ENCODE results near the gene BZW1.

Gene BZW1

GRCh38 chr2:200774920-200775319 is 36.8 kb upstream of the BZW1 start:
- H3F3A ChIP-seq (ENCODE audit: insufficient read depth, low read length) = no peaks in the 10 kb centered on the region

GRCh38 chr2:200777275-200777674 is 34.4 kb upstream of the BZW1 start:
- no peaks in the 10 kb centered on the region for H3K9me2 ChIP-seq (replicated peaks; ENCODE audit: insufficient read depth, low read length)
- H3K4me1 ChIP-seq (ENCODE audit: low read length) = no peaks in the 10 kb centered on the region
- H3K4me2 ChIP-seq (ENCODE audit: low read depth, low read length) = no peak overlapping the region
- no peak overlapping the region for H3K4me3 ChIP-seq (ENCODE audit: low read length)
- no peaks in the 10 kb centered on the region for H3K79me2 ChIP-seq (ENCODE audit: low read length)
- H3K27me3 ChIP-seq (replicated peaks; ENCODE audit: insufficient read depth, low read length) = no peaks in the 10 kb centered on the region
- no peak overlapping the region for H3K9ac ChIP-seq (ENCODE audit: low read length)
- no peaks in the 10 kb centered on the region for H3K9me3 ChIP-seq (replicated peaks; ENCODE audit: insufficient read depth, low read length)
- H3K36me3 ChIP-seq (replicated peaks; ENCODE audit: insufficient read depth, low read length) = no peaks in the 10 kb centered on the region
- H3F3A ChIP-seq (ENCODE audit: insufficient read depth, low read length) = no peaks in the 10 kb centered on the region
- no peak overlapping the region for H3K27ac ChIP-seq (ENCODE audit: low read length)
- H4K20me1 ChIP-seq (ENCODE audit: insufficient read depth, low read length) = no peaks in the 10 kb centered on the region
- no peak for DNase-seq
- no peak overlapping the region for H2AFZ ChIP-seq (ENCODE audit: low read length)
- TF ChIP-seq CTCF (IDR thresholded peaks at IDR 0.05; ENCODE audit: low read length) = no peak
- no peak for TF ChIP-seq EZH2phosphoT487 (IDR thresholded peaks at IDR 0.05; ENCODE audit: low read length)
- TF ChIP-seq EZH2 (optimal IDR thresholded peaks at IDR 0.05; ENCODE audit: low read depth, low read length) = no peak

More at GRCh38 chr2:200774920-200775319, 36.8 kb upstream of the BZW1 start:
- Histone ChIP-seq H3K27ac (ENCODE audit: low read length) (no peak overlapping the region), H3K27me3 (replicated peaks; ENCODE audit: insufficient read depth, low read length) (no peaks in the 10 kb centered on the region), H3K4me3 (ENCODE audit: low read length) (no peak overlapping the region), H4K20me1 (ENCODE audit: insufficient read depth, low read length) (no peaks in the 10 kb centered on the region), H3K9ac (ENCODE audit: low read length) (no peak overlapping the region), H3K9me3 (replicated peaks; ENCODE audit: insufficient read depth, low read length) (no peaks in the 10 kb centered on the region), H3K4me2 (ENCODE audit: low read depth, low read length) (no peak overlapping the region), H3K79me2 (ENCODE audit: low read length) (no peaks in the 10 kb centered on the region), H3K4me1 (ENCODE audit: low read length) (no peaks in the 10 kb centered on the region), H3K36me3 (replicated peaks; ENCODE audit: insufficient read depth, low read length) (no peaks in the 10 kb centered on the region), H3K9me2 (replicated peaks; ENCODE audit: insufficient read depth, low read length) (no peaks in the 10 kb centered on the region), H2AFZ (ENCODE audit: low read length) (no peak overlapping the region)
- no peak for DNase-seq
- no peak for TF ChIP-seq EZH2 (optimal IDR thresholded peaks at IDR 0.05; ENCODE audit: low read depth, low read length)
- no peak for TF ChIP-seq EZH2phosphoT487 (IDR thresholded peaks at IDR 0.05; ENCODE audit: low read length)
- no peak for TF ChIP-seq CTCF (IDR thresholded peaks at IDR 0.05; ENCODE audit: low read length)

- no peak for TF ChIP-seq EZH2phosphoT487 (IDR thresholded peaks at IDR 0.05; ENCODE audit: low read length)
- TF ChIP-seq EZH2 (optimal IDR thresholded peaks at IDR 0.05; ENCODE audit: low read depth, low read length) = no peak
- no peak for TF ChIP-seq CTCF (IDR thresholded peaks at IDR 0.05; ENCODE audit: low read length)
- no peaks in the 10 kb centered on the region for H3K79me2 ChIP-seq (ENCODE audit: low read length)
- no peak for DNase-seq
- no peak overlapping the region for H3K27ac ChIP-seq (ENCODE audit: low read length)
- no peaks in the 10 kb centered on the region for H3F3A ChIP-seq (ENCODE audit: insufficient read depth, low read length)
- no peak overlapping the region for H2AFZ ChIP-seq (ENCODE audit: low read length)
- H3K36me3 ChIP-seq (replicated peaks; ENCODE audit: insufficient read depth, low read length) = no peaks in the 10 kb centered on the region
- H3K4me2 ChIP-seq (ENCODE audit: low read depth, low read length) = no peak overlapping the region
- H3K4me3 ChIP-seq (ENCODE audit: low read length) = no peak overlapping the region
- H3K27me3 ChIP-seq (replicated peaks; ENCODE audit: insufficient read depth, low read length) = no peaks in the 10 kb centered on the region
- H3K9ac ChIP-seq (ENCODE audit: low read length) = no peak overlapping the region
- no peaks in the 10 kb centered on the region for H3K9me3 ChIP-seq (replicated peaks; ENCODE audit: insufficient read depth, low read length)
- H3K4me1 ChIP-seq (ENCODE audit: low read length) = no peaks in the 10 kb centered on the region
- H3K9me2 ChIP-seq (replicated peaks; ENCODE audit: insufficient read depth, low read length) = no peaks in the 10 kb centered on the region
- H4K20me1 ChIP-seq (ENCODE audit: insufficient read depth, low read length) = no peaks in the 10 kb centered on the region
Observed at GRCh38 chr2:200778038-200778437, 33.7 kb upstream of the BZW1 start.

All from MM.1S (cell line).